GM12873 (cell line): Measurements from ENCODE around the gene CD37.

ENCODE experiments used
- TF ChIP-seq, protein P1 (sequence below): IDR thresholded peaks from 2 replicates; pipeline ENCODE4 v1.5.1; 2012; ENCODE audit warnings: low read depth, mild to moderate bottlenecking, moderate library complexity, low read length, control low read depth; ENCODE audit not compliant: insufficient read depth; ENCODE audit errors: missing control alignments

CD37 gene

DNA sequence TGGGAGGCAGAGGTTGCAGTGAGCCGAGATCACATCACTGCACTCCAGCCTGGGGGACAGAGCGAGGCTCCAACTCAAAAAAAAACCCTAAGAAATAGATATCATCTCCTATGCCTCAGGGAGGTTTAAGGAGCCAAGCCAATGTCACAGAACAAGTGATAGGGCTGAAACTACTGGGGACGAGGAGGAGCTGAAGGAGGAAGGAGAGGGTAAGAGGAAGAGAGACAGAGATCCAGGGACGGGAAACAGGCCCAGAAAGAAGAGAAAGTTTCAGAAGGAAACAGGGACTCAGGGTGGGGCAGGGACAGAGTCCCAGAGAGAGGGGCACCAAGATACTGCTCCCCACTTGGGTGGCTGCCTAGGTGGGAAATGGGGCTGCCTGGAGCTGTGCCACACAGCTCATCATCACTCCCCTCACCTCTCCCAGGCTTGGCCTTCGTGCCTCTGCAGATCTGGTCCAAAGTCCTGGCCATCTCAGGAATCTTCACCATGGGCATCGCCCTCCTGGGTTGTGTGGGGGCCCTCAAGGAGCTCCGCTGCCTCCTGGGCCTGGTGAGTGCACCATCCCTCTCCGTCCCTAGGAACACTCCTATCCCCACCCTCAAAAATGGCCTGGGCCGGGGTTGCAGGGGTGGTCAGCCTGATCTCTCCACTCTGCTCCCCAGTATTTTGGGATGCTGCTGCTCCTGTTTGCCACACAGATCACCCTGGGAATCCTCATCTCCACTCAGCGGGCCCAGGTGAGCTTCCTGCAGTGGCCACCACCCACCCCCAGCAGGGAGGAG lies 1.5 kb downstream of the CD37 start:
- TF ChIP-seq, protein P1, sequence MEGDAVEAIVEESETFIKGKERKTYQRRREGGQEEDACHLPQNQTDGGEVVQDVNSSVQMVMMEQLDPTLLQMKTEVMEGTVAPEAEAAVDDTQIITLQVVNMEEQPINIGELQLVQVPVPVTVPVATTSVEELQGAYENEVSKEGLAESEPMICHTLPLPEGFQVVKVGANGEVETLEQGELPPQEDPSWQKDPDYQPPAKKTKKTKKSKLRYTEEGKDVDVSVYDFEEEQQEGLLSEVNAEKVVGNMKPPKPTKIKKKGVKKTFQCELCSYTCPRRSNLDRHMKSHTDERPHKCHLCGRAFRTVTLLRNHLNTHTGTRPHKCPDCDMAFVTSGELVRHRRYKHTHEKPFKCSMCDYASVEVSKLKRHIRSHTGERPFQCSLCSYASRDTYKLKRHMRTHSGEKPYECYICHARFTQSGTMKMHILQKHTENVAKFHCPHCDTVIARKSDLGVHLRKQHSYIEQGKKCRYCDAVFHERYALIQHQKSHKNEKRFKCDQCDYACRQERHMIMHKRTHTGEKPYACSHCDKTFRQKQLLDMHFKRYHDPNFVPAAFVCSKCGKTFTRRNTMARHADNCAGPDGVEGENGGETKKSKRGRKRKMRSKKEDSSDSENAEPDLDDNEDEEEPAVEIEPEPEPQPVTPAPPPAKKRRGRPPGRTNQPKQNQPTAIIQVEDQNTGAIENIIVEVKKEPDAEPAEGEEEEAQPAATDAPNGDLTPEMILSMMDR: no peak

DNA sequence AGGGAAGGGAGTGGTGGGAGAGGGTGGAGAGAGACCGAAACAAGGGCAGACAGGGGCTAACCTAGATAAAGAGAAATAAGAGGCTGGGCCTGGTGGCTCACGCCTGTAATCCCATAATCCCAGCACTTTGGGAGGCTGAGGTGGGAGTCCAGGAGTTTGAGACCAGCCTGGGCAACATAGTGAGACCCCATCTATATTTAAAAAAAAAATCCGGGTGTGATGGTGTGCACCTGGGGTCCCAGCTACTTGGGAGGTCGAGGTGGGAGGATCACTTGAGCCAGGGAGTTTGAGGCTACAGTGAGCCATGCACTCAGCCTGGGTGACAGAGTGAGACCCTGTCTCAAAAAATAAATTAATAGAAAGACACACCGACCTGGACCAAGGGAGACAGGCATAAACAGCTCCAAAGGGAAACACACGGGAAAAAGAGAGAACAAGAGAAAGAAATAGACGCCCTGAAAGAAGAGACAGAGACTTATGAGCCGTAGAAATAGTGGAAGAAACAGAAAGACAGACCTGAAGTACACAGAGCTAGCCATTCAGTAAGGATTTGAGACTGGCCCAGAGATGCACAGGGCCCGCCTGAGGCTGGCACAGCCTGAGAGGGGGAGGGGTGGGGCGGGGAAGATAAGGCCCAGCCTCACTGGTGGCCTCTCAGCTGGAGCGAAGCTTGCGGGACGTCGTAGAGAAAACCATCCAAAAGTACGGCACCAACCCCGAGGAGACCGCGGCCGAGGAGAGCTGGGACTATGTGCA lies 2.2 kb downstream of the CD37 start:
- TF ChIP-seq, protein P1: no peak

DNA sequence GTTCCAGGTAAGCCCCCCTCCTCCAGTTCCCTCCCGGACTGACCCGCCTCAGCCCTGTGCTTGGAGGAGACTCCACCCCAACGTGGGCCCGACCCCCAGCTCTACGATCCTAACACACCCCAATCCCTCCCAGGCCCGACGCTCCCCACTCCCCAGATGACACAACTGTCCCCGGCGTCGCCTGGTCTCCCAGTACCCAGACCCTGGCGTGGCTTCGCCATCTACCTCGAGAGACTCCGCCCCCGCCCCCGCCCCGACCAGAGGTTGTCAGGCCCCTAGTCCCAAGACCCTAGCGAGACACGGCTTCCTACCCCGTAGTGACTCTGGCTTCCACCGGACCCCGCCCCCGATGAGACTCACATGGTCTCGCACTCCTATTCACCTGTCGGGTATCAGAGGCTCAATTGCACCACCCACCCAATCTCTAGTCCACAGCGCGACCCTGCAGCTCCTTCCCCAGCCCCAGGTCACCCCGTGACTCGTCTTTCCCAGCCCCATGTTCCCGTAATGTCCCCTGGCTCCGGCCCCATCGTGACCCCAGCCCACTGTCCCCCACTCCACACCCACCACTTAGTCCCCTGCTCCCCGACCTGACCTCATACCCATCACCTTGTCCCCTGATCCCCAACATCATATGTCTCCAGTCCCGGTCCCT lies 2.9 kb downstream of the CD37 start:
- TF ChIP-seq, protein P1: no peak

DNA sequence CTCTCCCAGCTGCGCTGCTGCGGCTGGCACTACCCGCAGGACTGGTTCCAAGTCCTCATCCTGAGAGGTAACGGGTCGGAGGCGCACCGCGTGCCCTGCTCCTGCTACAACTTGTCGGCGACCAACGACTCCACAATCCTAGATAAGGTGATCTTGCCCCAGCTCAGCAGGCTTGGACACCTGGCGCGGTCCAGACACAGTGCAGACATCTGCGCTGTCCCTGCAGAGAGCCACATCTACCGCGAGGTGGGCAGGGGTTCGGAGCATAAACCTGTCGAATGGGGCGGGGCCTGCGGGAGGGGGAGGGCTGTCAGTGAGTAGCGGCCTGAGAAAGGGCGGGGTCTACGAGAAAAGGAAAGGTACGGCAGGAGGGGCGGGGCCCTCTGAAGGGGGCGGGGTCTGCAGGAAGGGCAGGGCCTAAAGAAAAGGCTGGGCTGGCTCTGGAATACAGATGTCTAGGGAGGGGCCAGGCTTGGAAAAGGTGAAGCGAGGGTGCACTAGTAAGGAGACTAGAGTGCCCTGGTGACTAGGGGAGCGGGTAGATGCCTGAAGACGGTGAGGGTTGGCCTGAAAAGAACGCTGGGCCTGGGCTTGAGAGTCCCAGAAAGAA lies 3.6 kb downstream of the CD37 start:
- TF ChIP-seq, protein P1: no peak

DNA sequence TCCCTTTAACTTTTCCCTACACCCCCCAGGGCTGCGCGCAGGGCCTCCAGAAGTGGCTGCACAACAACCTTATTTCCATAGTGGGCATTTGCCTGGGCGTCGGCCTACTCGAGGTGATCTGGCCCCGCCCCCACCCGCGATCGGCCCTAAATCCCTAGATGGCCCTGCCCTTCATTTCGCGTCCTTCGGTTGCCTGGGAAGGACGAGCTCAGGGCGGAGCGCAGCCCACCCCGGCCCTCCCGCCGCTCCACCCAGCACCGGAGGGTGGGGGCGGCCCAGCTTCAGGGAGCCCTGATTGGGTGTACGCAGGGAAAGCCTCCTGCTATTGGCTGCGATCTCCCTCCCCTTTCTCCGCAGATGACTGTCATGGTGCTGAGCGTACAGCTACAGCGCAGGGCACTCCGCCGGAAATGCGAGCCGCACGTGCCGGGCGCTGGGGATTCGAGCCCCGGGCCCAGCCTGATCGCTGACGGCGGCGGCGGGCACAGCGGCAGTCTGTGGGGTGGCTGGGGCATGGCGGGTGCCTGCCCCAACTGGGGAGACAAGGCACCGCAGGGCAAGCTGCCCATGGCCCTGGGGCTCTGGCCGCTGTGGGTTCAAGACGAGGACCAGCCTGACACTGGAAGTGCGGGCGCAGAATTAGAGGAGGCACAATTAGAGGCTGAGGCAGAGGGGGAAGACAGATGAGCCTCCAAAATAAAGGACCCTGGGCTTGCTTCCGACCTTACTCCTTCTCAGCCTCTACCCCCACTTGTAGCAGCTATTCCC lies 4.3 kb downstream of the CD37 start:
- TF ChIP-seq, protein P1: no peak

DNA sequence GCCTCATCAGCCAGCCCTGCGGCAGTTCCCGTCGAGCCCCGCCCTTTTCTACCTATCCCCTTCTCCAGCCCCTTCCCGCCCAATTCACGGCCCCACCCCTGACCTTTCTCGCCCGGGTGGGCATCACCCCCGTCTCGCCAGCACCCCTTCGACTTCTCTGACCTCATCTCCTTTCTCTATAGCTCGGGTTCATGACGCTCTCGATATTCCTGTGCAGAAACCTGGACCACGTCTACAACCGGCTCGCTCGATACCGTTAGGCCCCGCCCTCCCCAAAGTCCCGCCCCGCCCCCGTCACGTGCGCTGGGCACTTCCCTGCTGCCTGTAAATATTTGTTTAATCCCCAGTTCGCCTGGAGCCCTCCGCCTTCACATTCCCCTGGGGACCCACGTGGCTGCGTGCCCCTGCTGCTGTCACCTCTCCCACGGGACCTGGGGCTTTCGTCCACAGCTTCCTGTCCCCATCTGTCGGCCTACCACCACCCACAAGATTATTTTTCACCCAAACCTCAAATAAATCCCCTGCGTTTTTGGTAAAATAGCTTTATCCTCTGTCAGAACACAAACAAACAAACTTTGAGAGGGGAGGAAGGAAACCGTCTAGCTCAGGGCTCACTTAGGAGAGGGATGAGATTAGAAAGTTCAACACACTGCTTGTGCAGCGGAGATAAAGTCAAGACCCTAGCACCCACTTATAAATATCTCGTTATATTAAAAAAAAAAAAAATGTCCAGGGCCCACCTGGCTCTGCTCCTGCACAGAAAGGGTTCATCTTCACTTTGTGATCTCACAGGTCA lies 5.1 kb downstream of the CD37 start:
- TF ChIP-seq, protein P1: no peak
